GM21717 (cell line): ENCODE measurements around the gene NOTUM.

Experiments used
- ATAC-seq: cut with Tn5 transposase; IDR thresholded peaks from one replicate; pipeline ENCODE4 v1.9.1; 2021; ENCODE audit warnings: mild to moderate bottlenecking, moderate library complexity; ENCODE audit not compliant: unreplicated experiment

Gene NOTUM

GRCh38 chr17:81912441-81913309 lies 48.3 kb downstream of the NOTUM start:
- no peak for ATAC-seq

- ATAC-seq: no peak
Observed at GRCh38 chr17:81911969-81912368, 49.0 kb downstream of the NOTUM start.

- ATAC-seq: peak; percentile 46
Observed at GRCh38 chr17:81911277-81911961, 49.6 kb downstream of the NOTUM start, which contains the start of gene PCYT2. Gene PCYT2, minus strand, starts transcription at chr17:81911399. Its CDS starts 44 bp downstream, at chr17:81911355.

- ATAC-seq: peak; percentile 10
Observed at GRCh38 chr17:81910840-81911276, 50.1 kb downstream of the NOTUM start.

GRCh38 chr17:81909966-81910839 lies 50.8 kb downstream of the NOTUM start:
- no peak for ATAC-seq

GRCh38 chr17:81909231-81909630 lies 51.8 kb downstream of the NOTUM start:
- ATAC-seq: no peak

GRCh38 chr17:81908793-81909192 lies 52.2 kb downstream of the NOTUM start:
- ATAC-seq: no peak

GRCh38 chr17:81907219-81908145 lies 53.5 kb downstream of the NOTUM start:
- ATAC-seq: no peak

GRCh38 chr17:81906476-81907218 lies 54.3 kb downstream of the NOTUM start:
- no peak for ATAC-seq

GRCh38 chr17:81905993-81906392 lies 55.0 kb downstream of the NOTUM start:
- no peak for ATAC-seq

GRCh38 chr17:81905424-81905875 lies 55.5 kb downstream of the NOTUM start:
- ATAC-seq: no peak

GRCh38 chr17:81904600-81905423 lies 56.2 kb downstream of the NOTUM start:
- ATAC-seq: no peak

GRCh38 chr17:81903896-81904599 lies 56.9 kb downstream of the NOTUM start:
- no peak for ATAC-seq

GRCh38 chr17:81903415-81903831 lies 57.6 kb downstream of the NOTUM start:
- ATAC-seq: no peak

GRCh38 chr17:81902653-81903414 lies 58.2 kb downstream of the NOTUM start:
- no peak for ATAC-seq
